ENCODE results near the gene MDN1.

The MDN1 gene

GRCh38 chr6:89597988-89598387, 221.6 kb downstream of the MDN1 start:
- peak; percentile 20 for DNase-seq (ENCODE audit: low spot score)

DNA sequence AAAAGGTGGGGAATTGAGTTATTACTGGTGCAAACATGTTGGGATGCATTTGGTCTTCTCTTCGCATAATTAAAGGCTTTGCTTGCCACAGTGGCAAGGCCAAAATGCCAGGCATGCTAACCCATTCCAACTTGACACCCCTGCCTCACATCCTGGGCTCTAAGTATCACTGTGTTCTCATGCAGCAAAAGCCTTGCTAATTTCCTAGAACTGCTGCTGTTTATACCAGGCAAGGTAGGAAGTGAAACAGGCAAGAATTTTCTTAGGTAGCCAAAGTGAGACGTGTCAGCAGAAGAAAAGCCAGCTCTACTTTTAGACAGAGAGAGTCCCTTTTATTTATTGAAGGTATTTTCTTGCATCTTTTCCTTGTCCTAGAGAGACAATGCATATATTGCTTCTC, 222.2 kb downstream of the MDN1 start:
- no peak for DNase-seq (ENCODE audit: low spot score)

- DNase-seq (ENCODE audit: low spot score), result no peak
These were observed 223.1 kb downstream of the MDN1 start for GRCh38 chr6:89596484-89596883.

- DNase-seq (ENCODE audit: low spot score), result no peak
These were observed 223.5 kb downstream of the MDN1 start for GRCh38 chr6:89596056-89596455.

Measured in AG08396 (cell line).